Osteocyte (in vitro differentiated cells): ENCODE results near the gene C1QTNF5. TPM values are rescaled to one million over a fixed set of nuclear protein-coding genes. Genes with fewer than 3 reads are reported as not detected.

Experiments used
- DNase-seq: peaks from one replicate; pipeline ENCODE4 v3.0.0; 2021; ENCODE audit warnings: mixed read lengths; ENCODE audit not compliant: unreplicated experiment; ENCODE audit errors: extremely low spot score
- H3K27ac Mint-ChIP-seq: one replicate; pipeline ENCODE4 v1.8.0; 2021; ENCODE audit warnings: mild to moderate bottlenecking, mixed read lengths; ENCODE audit not compliant: unreplicated experiment
- H3K27me3 Mint-ChIP-seq: one replicate; pipeline ENCODE4 v1.8.0; 2021; ENCODE audit warnings: mixed read lengths; ENCODE audit not compliant: unreplicated experiment
- H3K36me3 Mint-ChIP-seq: one replicate; pipeline ENCODE4 v1.8.0; 2021; ENCODE audit warnings: mixed read lengths; ENCODE audit not compliant: unreplicated experiment
- H3K4me1 Mint-ChIP-seq: one replicate; pipeline ENCODE4 v1.8.0; 2021; ENCODE audit warnings: mixed read lengths; ENCODE audit not compliant: unreplicated experiment
- H3K4me3 Mint-ChIP-seq: one replicate; pipeline ENCODE4 v1.8.0; 2021; ENCODE audit warnings: mild to moderate bottlenecking, moderate library complexity, mixed read lengths; ENCODE audit not compliant: unreplicated experiment
- H3K9me3 Mint-ChIP-seq: one replicate; pipeline ENCODE4 v1.8.0; 2021; ENCODE audit warnings: mixed read lengths; ENCODE audit not compliant: unreplicated experiment
- CTCF ChIP-seq: fragments of 200-600 bp; sonication (generic); IDR thresholded peaks from 2 replicates; pipeline ENCODE4 v1.5.0; 2021; ENCODE audit warnings: antibody characterized with exemption, mild to moderate bottlenecking, moderate library complexity
- total RNA-seq: library from RNA; stranded (reverse); gene quantifications from 2 replicates; pipeline ENCODE4 v1.2.1, GENCODE V29; 2021

The C1QTNF5 gene
- total RNA-seq, 1 donor from 2014 or later = 8.4 TPM

- no peak overlapping the region for H3K4me3 Mint-ChIP-seq
Measured at GRCh38 chr11:119332111-119332765, 8.4 kb downstream of the C1QTNF5 start.

GRCh38 chr11:119330237-119330636 lies 10.4 kb downstream of the C1QTNF5 start:
- no peak for TF ChIP-seq CTCF
- no peak for DNase-seq
- no peak overlapping the region for H3K27ac Mint-ChIP-seq
- no peaks in the 10 kb centered on the region for H3K9me3 Mint-ChIP-seq
- H3K4me1 Mint-ChIP-seq = peaks cover 5% of the 10 kb centered on the region
- peaks cover 20% of the 10 kb centered on the region for H3K27me3 Mint-ChIP-seq
- no peak overlapping the region for H3K4me3 Mint-ChIP-seq
- no peaks in the 10 kb centered on the region for H3K36me3 Mint-ChIP-seq

More at GRCh38 chr11:119332111-119332765, 8.4 kb downstream of the C1QTNF5 start:
- no peak for TF ChIP-seq CTCF
- Mint-ChIP-seq H3K4me1 (peaks cover 21% of the 10 kb centered on the region), H3K9me3 (no peaks in the 10 kb centered on the region), H3K36me3 (no peaks in the 10 kb centered on the region), H3K27me3 (peaks cover 20% of the 10 kb centered on the region), H3K27ac (no peak overlapping the region)
- DNase-seq = no peak

GRCh38 chr11:119329320-119329719 lies 11.4 kb downstream of the C1QTNF5 start:
- TF ChIP-seq CTCF = no peak
- Mint-ChIP-seq H3K27ac (no peak overlapping the region), H3K4me3 (no peak overlapping the region), H3K27me3 (peaks cover 20% of the 10 kb centered on the region), H3K4me1 (peaks cover 4% of the 10 kb centered on the region), H3K9me3 (no peaks in the 10 kb centered on the region), H3K36me3 (no peaks in the 10 kb centered on the region)
- no peak for DNase-seq

GRCh38 chr11:119324189-119324588 lies 16.5 kb downstream of the C1QTNF5 start:
- Mint-ChIP-seq H3K4me1 (peaks cover 22% of the 10 kb centered on the region), H3K9me3 (no peaks in the 10 kb centered on the region), H3K27me3 (peaks cover 3% of the 10 kb centered on the region), H3K36me3 (no peaks in the 10 kb centered on the region), H3K4me3 (no peak overlapping the region), H3K27ac (no peak overlapping the region)
- DNase-seq = no peak
- TF ChIP-seq CTCF = no peak

GRCh38 chr11:119323532-119324033 lies 17.1 kb downstream of the C1QTNF5 start:
- H3K36me3 Mint-ChIP-seq = no peaks in the 10 kb centered on the region

More at GRCh38 chr11:119323532-119324033, 17.1 kb downstream of the C1QTNF5 start:
- peaks cover 29% of the 10 kb centered on the region for H3K4me1 Mint-ChIP-seq
- DNase-seq = no peak
- no peak overlapping the region for H3K27ac Mint-ChIP-seq
- H3K27me3 Mint-ChIP-seq = no peaks in the 10 kb centered on the region
- no peak overlapping the region for H3K4me3 Mint-ChIP-seq
- peak; percentile 73 for TF ChIP-seq CTCF
- no peaks in the 10 kb centered on the region for H3K9me3 Mint-ChIP-seq
